GM21515 (cell line): ENCODE results near the gene FBXL22.

Experiments
- ATAC-seq: cut with Tn5 transposase; IDR thresholded peaks from one replicate; pipeline ENCODE4 v1.9.1; 2021; ENCODE audit not compliant: unreplicated experiment

FBXL22 gene, protein sequence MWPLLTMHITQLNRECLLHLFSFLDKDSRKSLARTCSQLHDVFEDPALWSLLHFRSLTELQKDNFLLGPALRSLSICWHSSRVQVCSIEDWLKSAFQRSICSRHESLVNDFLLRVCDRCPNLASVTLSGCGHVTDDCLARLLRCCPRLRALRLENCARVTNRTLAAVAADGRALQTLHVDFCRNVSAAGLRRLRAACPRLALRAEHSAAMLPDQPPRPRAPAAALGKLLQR

DNA sequence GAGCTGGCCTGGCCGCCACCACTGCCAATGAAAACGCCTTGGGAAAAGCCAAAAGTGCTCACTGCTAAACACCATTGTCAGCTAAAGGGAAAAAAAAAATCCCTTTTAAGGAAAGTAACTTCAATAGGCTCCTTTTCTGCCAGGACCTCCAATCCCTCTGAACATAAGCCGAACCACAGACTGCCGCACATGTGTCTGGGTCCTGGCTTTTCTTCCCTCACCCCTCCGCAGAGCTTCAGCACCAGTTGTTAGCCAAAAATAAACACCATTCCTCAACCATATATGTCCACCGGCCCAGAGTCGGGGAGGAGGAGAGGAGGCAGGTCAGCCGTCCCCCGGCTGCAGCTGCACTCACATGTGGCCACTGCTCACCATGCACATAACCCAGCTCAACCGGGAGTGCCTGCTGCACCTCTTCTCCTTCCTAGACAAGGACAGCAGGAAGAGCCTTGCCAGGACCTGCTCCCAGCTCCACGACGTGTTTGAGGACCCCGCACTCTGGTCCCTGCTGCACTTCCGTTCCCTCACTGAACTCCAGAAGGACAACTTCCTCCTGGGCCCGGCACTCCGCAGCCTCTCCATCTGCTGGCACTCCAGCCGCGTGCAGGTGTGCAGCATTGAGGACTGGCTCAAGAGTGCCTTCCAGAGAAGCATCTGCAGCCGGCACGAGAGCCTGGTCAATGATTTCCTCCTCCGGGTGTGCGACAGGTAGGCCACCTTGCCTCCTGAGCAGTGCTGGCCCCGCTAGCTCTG lies at the start of gene FBXL22:
Gene FBXL22 (plus strand): TSS at position 350 of the 753 bp plus-strand sequence. CDS start 6 bp downstream, at position 356.
- no peak for ATAC-seq

DNA sequence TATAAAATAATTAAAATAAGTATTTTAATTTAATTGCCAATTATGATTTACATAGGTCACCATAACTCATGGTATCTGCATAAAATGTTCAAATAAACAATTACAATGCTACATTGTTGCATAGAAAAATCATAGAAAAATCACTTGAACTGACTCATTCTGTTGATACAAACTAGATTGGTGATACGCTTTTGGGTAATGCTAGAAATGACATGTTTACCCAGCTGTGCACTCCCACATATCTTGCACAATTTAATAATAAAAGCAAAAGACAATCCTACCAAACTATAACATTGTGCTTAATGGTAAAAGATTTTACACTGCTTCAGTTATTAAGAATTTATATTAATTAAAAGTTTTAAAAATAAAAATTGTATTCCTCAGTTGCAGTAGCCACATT lies 45.8 kb upstream of the FBXL22 start:
- no peak for ATAC-seq

DNA sequence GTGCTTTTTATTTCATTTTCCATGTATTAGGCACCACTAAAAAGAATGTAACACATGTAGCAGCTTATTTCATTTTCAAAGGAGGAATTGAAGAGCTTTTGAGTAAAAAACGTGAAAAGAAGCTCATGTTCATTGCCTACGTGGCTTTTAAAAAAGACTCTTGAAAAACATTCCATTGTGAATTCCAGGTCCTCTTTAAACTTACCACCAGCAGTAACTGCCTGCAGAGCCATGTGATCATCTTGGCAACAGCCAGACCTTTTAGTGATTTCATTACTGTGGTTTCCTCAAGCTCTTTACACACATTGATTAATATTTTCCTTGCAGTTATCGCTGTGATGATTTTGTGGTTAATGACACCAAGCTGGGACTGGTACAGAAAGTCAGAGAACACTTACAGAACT lies 43.8 kb upstream of the FBXL22 start:
- ATAC-seq: no peak

DNA sequence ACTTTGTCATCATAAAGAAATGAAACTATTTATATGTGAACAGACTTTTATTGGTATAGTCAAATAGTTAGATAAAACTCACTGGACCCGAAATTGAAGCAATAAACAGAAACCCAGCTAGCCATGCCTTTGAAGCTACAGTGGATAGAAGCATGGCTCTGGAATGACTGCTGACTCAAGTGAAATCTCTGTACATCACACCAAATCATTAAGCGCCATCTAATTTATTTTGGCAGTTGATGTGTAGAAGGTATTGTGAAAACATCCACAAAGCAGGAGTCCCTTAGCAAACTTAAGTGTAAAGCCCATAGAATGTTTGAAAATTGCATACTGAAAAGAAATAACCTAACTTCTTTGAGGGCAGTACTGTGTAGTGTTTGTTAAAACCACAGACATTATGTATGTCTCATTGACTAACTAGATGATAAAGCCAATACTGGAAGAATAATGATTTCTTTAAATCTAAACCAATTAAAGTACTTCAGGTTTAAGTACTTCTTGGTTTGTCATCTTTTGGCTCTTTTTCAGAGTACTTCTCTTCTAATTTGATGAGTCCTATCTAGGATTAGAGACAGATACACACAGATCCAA lies 42.8 kb upstream of the FBXL22 start:
- ATAC-seq: no peak

DNA sequence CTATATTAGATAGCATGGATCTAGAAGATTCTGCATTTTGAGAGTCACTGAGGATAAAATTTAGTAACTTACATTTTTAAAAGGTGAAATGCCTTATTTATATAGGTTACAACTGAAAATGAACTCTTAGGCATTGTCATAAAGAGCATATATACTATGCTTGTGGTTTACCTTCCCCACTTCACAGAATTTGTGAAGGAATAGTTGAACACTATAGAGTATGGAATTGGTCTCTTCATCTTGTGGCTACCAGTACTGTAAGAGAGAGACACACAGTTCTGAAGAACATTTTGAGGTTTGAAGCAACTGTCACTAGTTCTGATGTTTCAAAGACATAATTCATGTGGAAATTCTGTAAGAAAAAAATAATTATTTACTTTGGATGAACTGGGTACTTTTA lies 41.7 kb upstream of the FBXL22 start:
- ATAC-seq: no peak

DNA sequence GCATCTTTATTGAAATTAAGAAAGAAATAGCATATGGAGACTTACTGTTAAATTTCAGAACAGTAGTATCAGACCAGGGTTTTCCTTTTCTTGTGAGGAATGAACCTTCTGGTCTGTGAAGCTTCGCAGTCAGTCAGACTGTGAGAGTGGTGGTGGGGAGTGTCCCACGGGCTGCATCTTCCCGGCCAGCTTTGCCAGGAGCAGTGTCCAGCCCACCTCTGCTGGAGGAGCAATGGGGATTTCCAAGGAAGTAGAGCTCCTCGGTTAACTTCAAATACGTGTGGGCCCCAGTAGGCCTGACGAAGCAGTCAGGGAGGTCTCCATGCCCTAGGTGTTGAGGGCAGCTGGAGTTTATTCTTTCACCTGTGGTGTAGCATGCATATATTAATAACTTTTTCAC lies 40.9 kb upstream of the FBXL22 start:
- no peak for ATAC-seq

DNA sequence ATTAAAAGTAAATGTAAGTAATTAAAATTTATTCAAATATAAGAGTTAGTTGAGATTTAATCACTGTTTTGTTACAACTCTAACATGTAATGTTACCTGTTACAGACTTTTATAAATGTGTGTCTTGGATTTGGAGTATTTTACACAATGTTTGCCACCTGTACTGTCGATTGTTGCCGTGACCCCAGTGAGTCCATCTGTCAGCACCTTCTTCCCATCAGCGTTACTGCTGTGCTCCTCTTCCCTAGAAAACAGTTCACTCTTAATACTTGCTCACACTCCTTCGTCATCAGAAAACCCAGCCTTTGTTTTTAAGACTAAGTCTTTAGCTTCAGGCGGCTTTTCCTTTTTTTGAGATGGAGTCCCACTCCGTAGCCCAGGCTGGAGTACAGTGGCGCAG lies 40.5 kb upstream of the FBXL22 start:
- no peak for ATAC-seq

DNA sequence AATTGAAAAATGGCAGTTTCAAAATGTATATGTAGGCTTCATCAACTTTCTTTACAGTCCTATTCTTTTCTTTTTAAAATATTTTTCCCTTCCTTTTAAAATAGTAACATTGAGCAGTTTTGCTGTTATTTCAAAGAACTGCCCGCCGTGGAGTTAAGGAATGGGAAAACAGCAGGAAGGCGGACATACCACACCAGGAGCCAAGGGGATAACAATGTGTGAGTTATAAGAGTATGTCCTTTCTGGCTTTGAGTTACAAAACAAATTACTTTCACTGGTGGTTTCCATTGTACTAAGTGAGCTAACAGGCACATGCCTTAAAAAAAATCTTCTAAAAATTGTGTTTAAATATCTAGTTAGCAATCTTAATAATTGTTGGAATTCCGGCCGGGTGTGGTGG lies 37.4 kb upstream of the FBXL22 start:
- no peak for ATAC-seq

DNA sequence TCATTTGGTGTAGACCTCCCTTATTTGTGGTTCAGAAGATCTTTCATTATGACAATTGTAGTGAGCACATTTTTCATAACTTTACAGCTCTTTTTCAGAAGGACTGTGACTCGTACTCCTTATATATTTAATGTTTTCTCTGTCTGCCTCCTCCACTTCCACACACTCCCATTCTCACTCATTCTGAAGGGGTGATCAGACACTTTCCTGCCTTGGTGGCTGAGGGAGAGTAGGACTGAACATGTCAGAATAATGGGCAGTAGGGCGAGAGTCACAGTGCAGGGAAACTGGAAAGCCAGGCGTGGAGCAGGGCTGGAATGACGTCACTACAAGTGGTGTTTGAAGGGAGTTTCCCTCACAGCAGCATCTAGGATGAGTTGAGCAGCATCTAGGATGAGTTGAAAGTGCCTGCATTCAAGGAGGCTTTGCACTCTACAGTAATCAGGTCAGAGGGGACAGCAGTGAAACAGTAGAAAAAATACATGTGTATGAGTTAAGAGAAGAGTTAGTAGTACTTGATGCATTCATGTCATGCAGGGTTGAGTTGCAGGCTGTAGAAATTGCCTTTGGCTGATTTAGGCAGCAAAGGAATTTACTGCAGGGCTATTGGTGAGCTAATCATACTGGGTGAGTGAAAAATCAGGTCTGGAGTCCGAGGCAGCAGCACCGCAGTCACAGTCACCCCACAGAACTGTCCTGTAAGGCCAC lies 36.3 kb upstream of the FBXL22 start:
- ATAC-seq: no peak

DNA sequence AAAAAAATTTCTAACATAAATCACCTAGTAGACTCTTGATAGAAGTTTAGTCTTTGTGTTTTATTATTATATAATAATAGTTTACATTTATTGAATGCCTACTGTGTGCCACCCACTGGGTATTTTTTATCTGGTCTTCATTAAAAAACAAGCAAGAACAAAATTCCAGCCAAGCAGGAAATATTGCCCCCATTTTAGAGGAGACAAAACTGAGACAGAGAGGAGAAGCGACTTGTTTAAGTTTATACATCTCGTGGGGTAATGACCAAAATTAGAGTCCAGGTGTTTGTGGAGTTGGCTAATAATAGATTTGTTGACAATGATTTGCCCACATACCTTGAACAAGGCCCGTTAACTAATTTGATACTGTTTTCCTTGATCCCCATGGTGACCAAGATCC lies 33.1 kb upstream of the FBXL22 start:
- no peak for ATAC-seq

DNA sequence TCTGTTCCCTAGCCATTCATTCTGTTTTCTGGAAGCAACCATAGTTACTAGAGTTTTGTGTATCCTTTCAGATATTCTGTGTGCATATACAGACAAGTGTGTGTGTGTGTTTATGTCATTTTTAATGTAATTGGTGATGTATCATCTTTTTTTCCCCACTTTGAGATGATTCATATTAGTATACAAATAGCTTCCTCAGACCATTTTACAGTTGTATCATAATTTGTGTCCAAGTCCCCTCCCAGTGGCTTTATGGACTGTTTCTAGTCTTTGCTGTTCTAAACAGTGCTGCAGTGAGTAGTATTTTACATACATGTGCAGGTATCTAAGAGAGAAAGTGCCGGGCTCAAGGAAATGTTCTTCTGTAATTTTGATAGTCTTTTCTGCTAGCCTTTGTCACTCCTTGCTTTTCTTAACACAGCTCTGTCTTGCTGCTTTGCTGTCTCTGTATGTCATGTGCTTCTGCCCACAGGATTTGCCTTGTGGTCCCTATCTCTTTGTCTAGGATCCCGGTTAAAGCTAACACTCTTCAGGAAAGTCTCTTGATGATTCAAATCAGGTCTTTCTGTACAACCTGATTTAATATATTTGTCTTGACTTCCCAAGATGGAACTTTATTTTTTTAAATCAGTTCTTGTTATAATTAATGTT lies 31.5 kb upstream of the FBXL22 start:
- ATAC-seq: no peak

DNA sequence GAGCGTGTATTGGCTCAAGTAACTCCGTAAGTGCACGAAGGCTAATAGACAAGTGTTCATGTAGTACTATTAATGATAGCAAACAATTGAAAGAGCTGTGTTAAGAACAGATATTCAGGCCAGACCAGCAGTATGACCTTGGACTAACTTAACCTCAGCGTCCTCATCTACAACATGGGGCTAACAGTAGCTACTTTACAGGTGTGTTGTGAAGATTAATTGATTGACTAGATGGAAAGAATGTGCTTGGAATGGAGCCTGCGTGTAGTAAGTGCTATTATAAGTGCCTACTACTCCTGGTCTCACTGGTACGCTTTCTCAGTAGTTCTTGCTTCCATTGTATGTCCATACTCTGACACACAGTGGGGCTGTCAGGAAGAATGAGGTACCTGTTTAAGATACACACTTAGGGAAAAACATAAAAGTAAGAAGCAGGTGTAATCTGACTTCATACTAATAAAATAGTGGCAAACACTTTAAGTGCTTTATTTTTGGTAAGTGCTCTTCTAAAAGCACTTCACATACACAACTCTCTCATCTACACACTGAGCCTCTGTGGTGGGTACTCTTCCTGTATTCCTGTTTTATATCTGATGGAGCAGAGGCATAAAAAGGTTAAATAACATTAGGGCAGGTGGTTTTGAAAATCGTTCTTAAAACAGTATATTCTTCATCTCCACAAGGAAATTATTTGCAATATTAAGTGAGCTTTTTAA lies 24.3 kb upstream of the FBXL22 start:
- ATAC-seq: no peak

DNA sequence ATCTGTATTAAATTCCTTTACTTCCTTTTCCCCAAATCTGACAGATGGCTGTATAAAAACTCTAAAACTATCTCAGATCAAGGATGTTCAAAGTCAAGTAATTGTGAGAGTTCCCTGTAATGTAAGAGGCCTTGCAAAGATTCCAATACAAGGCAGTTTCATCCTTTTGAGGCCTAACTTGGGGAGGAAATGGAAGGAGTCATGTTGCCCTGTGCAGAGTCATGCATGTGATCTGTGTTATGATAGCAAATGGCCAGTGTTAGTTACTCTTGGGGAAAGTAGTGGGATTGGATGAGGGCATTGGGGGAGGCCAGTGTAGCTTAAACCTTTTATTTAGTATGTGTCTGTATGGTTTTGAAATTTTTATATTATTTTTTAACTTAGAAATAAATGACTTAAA lies 23.7 kb upstream of the FBXL22 start:
- no peak for ATAC-seq

DNA sequence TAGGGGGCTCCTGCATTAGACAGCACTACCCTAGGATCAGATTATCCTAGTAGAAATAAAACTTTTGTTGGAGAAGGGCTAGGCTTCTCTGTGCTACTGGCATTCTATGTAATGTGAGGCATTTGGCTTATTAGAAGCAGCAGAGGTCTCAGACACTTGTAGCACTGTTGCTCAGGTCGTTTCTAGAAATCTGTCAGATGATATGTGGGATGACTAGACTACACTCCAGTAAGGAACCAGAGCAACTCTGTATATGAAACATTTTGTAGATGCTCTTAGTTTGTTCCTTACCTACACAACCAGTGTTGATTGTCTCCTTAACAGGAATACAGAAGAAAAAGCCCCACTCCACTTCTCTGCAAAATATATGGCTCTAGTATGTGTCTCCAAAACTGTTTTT lies 21.9 kb upstream of the FBXL22 start:
- no peak for ATAC-seq

DNA sequence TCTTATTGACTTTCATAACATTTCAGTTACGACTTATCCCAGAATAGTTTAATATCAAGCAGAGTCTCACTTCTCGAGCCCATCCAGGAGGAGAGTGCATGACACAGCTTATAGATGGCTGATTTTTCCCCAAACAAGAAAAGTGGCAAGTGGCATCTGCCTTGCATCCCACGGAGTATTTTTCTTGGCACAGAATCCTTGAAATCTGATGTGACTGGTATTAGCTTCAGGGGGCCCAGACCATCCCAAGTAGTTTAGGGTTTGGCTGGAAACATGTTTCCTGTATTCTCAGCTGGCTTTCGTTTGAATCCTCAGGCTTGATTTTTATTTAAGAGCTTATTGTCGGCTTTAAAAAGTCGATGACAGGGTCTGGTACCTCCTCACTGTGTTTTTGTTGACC lies 20.7 kb upstream of the FBXL22 start:
- ATAC-seq: no peak

DNA sequence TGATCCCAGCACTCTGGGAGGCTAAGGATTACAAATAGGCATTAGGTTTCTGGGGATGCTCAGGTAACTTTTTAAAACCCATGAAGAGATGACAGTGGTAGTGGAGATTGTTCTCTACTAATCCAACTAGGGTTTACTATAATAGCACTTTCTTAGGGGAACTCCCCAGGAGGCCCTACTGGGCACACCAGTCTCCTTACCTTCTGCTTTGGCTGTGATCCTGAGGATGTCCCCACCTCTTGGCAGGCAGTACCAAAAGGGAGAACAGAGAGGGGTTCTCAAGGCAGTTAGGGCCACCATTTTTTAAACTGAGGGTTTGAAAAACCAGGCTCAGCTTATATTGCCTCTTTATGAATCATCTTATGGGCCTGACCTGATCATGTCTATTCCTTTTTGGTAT lies 15.0 kb upstream of the FBXL22 start:
- no peak for ATAC-seq

DNA sequence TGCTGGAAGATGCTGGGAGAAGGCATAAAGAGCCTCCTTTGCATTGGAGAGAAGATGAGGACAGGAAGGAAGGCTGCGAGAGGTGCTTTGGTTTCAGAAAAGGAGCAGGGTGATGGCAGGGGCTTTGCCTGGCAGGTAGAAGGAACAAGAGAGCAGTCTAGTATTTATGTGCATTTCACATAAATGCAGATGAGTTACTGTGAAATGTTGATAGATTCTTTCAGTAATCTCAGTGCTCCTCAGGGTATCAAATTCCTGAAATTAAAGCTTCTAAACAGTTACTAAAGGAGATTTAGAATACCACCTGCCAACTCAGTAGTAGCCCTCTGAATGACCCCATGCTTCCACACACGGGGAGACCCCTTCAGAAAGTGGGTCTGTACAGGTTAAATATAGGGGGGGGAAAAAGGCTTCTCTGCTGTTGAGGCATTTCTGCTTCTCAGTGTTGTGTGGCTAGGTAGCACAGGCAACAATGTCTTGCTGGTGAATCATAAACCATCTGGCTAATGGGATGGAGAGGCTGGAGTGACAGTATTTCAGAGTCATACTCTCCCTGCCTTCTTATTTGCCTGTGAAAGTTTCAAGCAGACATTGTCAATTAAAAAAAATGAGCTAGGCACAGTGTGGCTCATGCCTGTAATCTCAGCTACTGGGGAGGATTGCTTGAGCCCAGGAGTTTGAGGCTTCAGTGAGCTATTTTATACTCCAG lies 14.3 kb upstream of the FBXL22 start:
- ATAC-seq: no peak

DNA sequence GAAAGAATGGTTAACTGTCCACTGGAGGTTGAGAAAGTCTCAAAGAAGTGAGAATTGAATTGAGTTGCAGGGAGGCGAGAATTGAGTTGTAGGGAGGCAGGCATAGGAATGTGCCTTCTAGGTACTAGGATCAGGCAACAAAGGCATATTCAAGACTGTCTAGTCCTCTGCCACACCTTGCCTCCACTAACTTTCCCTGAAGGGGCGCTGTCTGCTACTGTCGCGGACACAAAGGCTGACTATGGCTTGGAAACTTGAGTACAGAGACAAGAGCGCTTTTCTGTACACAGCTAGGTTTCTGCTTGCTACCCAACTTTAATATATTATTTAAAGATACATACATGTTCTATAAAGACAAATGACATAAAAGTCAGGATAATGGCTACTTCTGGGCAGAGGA lies 10.4 kb upstream of the FBXL22 start:
- ATAC-seq: no peak

DNA sequence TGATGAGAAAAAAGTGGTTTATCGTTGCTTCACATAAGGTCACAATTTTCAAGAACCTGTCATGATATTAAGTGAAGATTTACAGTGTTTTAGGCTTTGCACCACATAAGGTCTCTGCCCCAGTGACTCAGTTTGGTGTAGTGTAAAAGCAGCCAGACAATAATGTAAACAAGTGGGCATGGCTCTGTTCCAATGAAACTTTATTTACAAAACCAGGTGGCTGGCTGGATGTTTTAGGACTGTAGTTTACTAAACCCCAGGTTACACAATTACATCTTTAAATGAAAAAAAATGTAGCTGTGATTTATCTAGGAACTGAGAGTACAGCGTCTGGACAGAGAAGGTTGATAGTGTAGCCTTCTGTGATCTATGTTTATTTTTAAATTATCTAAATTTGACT lies 9.7 kb upstream of the FBXL22 start:
- ATAC-seq: no peak

DNA sequence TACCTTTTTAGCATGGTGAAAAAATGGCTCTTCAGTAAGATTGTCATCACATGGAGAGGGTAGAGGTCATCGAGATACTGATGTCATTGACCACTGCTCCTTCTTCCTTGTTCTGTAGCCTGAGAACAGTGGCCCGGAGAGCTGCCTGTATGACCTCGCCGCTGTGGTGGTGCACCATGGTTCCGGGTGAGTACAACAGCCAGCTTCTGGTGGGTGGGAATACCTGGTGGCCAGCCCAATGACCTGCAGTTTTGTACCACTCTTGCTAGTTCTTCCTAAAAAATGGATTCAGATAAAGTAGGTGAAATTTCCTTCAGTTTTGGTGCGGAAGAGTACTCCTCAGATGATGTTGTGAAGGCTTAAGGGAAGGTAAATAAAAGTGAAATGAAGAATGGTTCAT lies 8.4 kb upstream of the FBXL22 start:
- ATAC-seq: no peak
